ENCODE measurements around the gene TBCEL. TPM values are rescaled to one million over a fixed set of nuclear protein-coding genes. Genes with fewer than 3 reads are reported as not detected.

TBCEL gene
- total RNA-seq, 2 donors from 2014 or later = 7.5 to 10.1 TPM

DNA sequence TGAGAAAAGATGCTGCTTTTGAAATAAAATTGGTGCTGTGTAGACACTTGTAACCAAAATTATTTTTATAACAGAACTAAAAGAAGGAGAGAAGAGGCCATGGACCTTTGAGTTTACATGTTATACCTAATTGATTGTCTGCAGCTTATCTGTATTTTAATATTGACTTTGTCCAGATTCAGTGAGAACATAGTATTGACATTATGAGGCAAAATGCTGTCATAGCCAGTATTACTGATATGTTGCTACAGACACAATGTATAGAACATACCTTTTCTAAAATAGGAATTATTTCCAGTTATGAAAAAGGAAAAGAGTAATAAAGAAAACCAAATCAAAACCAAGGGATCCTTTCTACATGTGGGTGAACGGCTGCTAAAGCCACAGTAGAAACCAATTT, 65.7 kb downstream of the TBCEL start:
- Histone ChIP-seq H3K4me3 (no peak overlapping the region), H3K27me3 (no peaks in the 10 kb centered on the region), H3K9ac (ENCODE audit: low read depth in 2 of 2, low read length in 2 of 2) (no peak overlapping the region), H3K27ac (no peak overlapping the region), H3K9me3 (no peaks in the 10 kb centered on the region), H3K36me3 (no peaks in the 10 kb centered on the region), H3K4me1 (no peaks in the 10 kb centered on the region)
- TF ChIP-seq, protein P1, sequence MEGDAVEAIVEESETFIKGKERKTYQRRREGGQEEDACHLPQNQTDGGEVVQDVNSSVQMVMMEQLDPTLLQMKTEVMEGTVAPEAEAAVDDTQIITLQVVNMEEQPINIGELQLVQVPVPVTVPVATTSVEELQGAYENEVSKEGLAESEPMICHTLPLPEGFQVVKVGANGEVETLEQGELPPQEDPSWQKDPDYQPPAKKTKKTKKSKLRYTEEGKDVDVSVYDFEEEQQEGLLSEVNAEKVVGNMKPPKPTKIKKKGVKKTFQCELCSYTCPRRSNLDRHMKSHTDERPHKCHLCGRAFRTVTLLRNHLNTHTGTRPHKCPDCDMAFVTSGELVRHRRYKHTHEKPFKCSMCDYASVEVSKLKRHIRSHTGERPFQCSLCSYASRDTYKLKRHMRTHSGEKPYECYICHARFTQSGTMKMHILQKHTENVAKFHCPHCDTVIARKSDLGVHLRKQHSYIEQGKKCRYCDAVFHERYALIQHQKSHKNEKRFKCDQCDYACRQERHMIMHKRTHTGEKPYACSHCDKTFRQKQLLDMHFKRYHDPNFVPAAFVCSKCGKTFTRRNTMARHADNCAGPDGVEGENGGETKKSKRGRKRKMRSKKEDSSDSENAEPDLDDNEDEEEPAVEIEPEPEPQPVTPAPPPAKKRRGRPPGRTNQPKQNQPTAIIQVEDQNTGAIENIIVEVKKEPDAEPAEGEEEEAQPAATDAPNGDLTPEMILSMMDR (IDR thresholded peaks at IDR 0.05) = no peak
- intact Hi-C loops (cut with DNase I) = no loop called here
- no peak for DNase-seq

GRCh38 chr11:121090145-121090721, 66.3 kb downstream of the TBCEL start:
- no peaks in the 10 kb centered on the region for H3K27me3 ChIP-seq
- no peak for DNase-seq
- TF ChIP-seq, protein P1 (IDR thresholded peaks at IDR 0.05) = no peak
- H3K4me1 ChIP-seq = no peaks in the 10 kb centered on the region
- no peak overlapping the region for H3K27ac ChIP-seq
- intact Hi-C loops (cut with DNase I) = no loop called here
- no peaks in the 10 kb centered on the region for H3K9me3 ChIP-seq
- no peak overlapping the region for H3K9ac ChIP-seq (ENCODE audit: low read depth in 2 of 2, low read length in 2 of 2)
- no peaks in the 10 kb centered on the region for H3K36me3 ChIP-seq
- no peak overlapping the region for H3K4me3 ChIP-seq

DNA sequence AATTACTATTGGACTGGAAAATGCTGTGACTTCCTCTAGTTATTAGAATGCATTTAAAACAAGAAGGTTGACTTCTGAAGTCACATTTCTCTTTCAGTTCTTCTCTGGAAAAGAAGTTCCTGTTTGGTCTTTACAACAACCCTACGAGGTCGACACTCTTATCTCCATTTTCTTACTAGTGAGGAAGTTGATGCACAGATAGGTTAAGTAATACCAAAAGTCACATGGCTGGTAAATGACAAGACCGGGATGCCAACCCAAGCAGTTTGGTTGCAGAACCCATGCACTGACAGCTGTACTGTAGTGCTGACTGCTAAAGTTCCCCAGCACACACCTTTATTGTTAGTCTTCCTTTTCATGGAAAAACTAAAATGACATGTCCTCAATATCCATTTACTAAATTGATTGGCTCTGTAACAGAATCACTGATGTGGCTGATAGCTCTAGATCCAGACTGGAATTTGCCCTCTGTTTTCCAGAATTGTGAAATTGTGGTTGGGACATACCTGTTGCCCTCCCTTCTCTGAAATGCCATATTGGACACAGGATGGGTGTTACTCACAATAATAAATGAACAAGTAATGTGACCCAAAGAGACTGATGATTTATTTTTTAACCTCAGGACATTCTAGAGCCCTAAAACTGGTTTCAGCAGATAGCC, 67.7 kb downstream of the TBCEL start:
- no peak overlapping the region for H3K4me3 ChIP-seq
- H3K36me3 ChIP-seq = no peaks in the 10 kb centered on the region
- no peak overlapping the region for H3K27ac ChIP-seq
- DNase-seq = no peak
- no peaks in the 10 kb centered on the region for H3K27me3 ChIP-seq
- no peaks in the 10 kb centered on the region for H3K4me1 ChIP-seq
- TF ChIP-seq, protein P1 (IDR thresholded peaks at IDR 0.05) = no peak
- no peak overlapping the region for H3K9ac ChIP-seq (ENCODE audit: low read depth in 2 of 2, low read length in 2 of 2)
- no peaks in the 10 kb centered on the region for H3K9me3 ChIP-seq
- intact Hi-C loops (cut with DNase I) = no loop called here

DNA sequence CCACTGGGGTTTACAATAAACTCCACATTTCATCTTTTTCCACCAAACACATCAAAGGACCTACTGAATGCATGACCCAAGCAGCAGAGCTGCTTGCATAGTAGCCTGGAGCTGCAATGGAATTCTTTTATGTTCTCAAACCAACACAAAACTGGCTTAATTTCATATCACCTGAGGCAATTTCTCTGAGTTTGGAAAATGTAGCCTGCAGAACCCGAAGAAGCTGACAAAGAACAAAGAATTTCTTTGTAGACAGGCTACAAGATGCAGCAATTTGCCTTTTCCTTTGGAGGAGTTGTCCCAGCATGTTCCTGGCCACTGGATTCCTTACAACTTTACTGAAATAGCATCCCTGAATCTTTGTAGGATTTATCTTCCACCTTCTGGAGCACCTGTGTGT, 71.7 kb downstream of the TBCEL start:
- H3K4me3 ChIP-seq = no peak overlapping the region
- H3K27ac ChIP-seq = no peak overlapping the region
- intact Hi-C loops (cut with DNase I) = no loop called here
- H3K4me1 ChIP-seq = no peaks in the 10 kb centered on the region
- H3K9ac ChIP-seq (ENCODE audit: low read depth in 2 of 2, low read length in 2 of 2) = no peak overlapping the region
- H3K9me3 ChIP-seq = no peaks in the 10 kb centered on the region
- no peak for DNase-seq
- no peaks in the 10 kb centered on the region for H3K36me3 ChIP-seq
- no peaks in the 10 kb centered on the region for H3K27me3 ChIP-seq
- TF ChIP-seq, protein P1 (IDR thresholded peaks at IDR 0.05) = no peak

GRCh38 chr11:121099364-121099763, 75.5 kb downstream of the TBCEL start:
- no peak for DNase-seq
- intact Hi-C loops (cut with DNase I) = no loop called here
- TF ChIP-seq, protein P1 (IDR thresholded peaks at IDR 0.05) = no peak

More at GRCh38 chr11:121099364-121099763, 75.5 kb downstream of the TBCEL start:
- H3K27ac ChIP-seq = no peak overlapping the region
- no peaks in the 10 kb centered on the region for H3K36me3 ChIP-seq
- H3K4me3 ChIP-seq = no peak overlapping the region
- H3K9me3 ChIP-seq = no peaks in the 10 kb centered on the region
- H3K9ac ChIP-seq (ENCODE audit: low read depth in 2 of 2, low read length in 2 of 2) = no peak overlapping the region
- no peaks in the 10 kb centered on the region for H3K27me3 ChIP-seq
- H3K4me1 ChIP-seq = no peaks in the 10 kb centered on the region

Data from colonic mucosa (tissue), 4 donors.